H9 (cell line): ENCODE results near the gene MTMR6. TPM values are rescaled to one million over a fixed set of nuclear protein-coding genes. Genes with fewer than 3 reads are reported as not detected.

Experiments used
- DNase-seq: peaks from one replicate; pipeline ENCODE4 v3.0.0-alpha.2; 2017
- H2AFZ ChIP-seq: one replicate; pipeline ENCODE4 v1.6.1; 2013; ENCODE audit warnings: mild to moderate bottlenecking, low read length, control low read depth, moderate library complexity
- H2AK5ac ChIP-seq: 2 replicates; pipeline ENCODE4 v1.6.1; 2013; ENCODE audit warnings: low read length, control low read depth, mixed read lengths; ENCODE audit not compliant: insufficient read length
- H2BK120ac ChIP-seq: one replicate; pipeline ENCODE4 v1.6.1; 2013; ENCODE audit warnings: low read depth, mild to moderate bottlenecking, low read length, control low read depth, inconsistent platforms; ENCODE audit not compliant: poor library complexity, severe bottlenecking
- H2BK12ac ChIP-seq: 2 replicates; pipeline ENCODE4 v1.6.1; 2013; ENCODE audit warnings: low read length, control low read depth, mixed read lengths, low read depth; ENCODE audit not compliant: insufficient read length
- H2BK15ac ChIP-seq: 2 replicates; pipeline ENCODE4 v1.6.1; 2013; ENCODE audit warnings: low read depth, low read length, control low read depth
- H2BK20ac ChIP-seq: one replicate; pipeline ENCODE4 v1.6.1; 2013; ENCODE audit warnings: low read depth, mild to moderate bottlenecking, low read length, control low read depth, inconsistent platforms; ENCODE audit not compliant: poor library complexity, severe bottlenecking
- H2BK5ac ChIP-seq: 2 replicates; pipeline ENCODE4 v1.6.1; 2013; ENCODE audit warnings: low read length, control low read depth, mixed read lengths; ENCODE audit not compliant: insufficient read length
- H3K14ac ChIP-seq: 2 replicates; pipeline ENCODE4 v1.6.1; 2013; ENCODE audit warnings: low read length, control low read depth; ENCODE audit not compliant: insufficient read depth
- H3K18ac ChIP-seq: 2 replicates; pipeline ENCODE4 v1.6.1; 2013; ENCODE audit warnings: low read depth, mild to moderate bottlenecking, mixed read lengths, low read length, control low read depth; ENCODE audit not compliant: insufficient read length
- H3K23ac ChIP-seq: 2 replicates; pipeline ENCODE4 v1.6.1; 2013; ENCODE audit warnings: low read length, control low read depth, mixed read lengths, low read depth; ENCODE audit not compliant: insufficient read length
- H3K23me2 ChIP-seq: 2 replicates; pipeline ENCODE4 v1.6.1; 2013; ENCODE audit warnings: low read depth, mild to moderate bottlenecking, mixed read lengths, low read length, control low read depth; ENCODE audit not compliant: insufficient read length, poor library complexity, severe bottlenecking
- H3K27ac ChIP-seq: 2 replicates; pipeline ENCODE4 v1.5.1; 2013; ENCODE audit warnings: low read length, control low read depth, mixed read lengths, low read depth; ENCODE audit not compliant: insufficient read length
- H3K27me3 ChIP-seq: 2 replicates; pipeline ENCODE4 v1.6.1; 2013; ENCODE audit warnings: low read length, control low read depth, inconsistent platforms; ENCODE audit not compliant: insufficient read depth
- H3K4ac ChIP-seq: 2 replicates; pipeline ENCODE4 v1.6.1; 2013; ENCODE audit warnings: low read depth, mild to moderate bottlenecking, control low read depth, inconsistent platforms, low read length, moderate library complexity
- H3K4me1 ChIP-seq: 2 replicates; pipeline ENCODE4 v1.6.1; 2013; ENCODE audit warnings: low read length, control low read depth, inconsistent platforms; ENCODE audit not compliant: insufficient read depth
- H3K4me2 ChIP-seq: 2 replicates; pipeline ENCODE4 v1.6.1; 2013; ENCODE audit warnings: low read length, control low read depth, mixed read lengths; ENCODE audit not compliant: insufficient read length, insufficient read depth
- H3K56ac ChIP-seq: 2 replicates; pipeline ENCODE4 v1.6.1; 2013; ENCODE audit warnings: low read depth, mild to moderate bottlenecking, mixed read lengths, low read length, control low read depth; ENCODE audit not compliant: insufficient read length
- H3K79me1 ChIP-seq: 2 replicates; pipeline ENCODE4 v1.6.1; 2013; ENCODE audit warnings: low read depth, mild to moderate bottlenecking, moderate library complexity, low read length, control low read depth, inconsistent platforms; ENCODE audit not compliant: insufficient read depth, poor library complexity, severe bottlenecking
- H3K79me2 ChIP-seq: 2 replicates; pipeline ENCODE4 v1.6.1; 2013; ENCODE audit warnings: low read length, control low read depth, inconsistent platforms; ENCODE audit not compliant: insufficient read depth
- H3K9ac ChIP-seq: 2 replicates; pipeline ENCODE4 v1.6.1; 2013; ENCODE audit warnings: low read length, control low read depth, mixed read lengths; ENCODE audit not compliant: insufficient read length; ENCODE audit errors: extremely low read depth
- H3K9me3 ChIP-seq: one replicate; pipeline ENCODE4 v1.6.1; 2013; ENCODE audit warnings: low read depth, low read length, inconsistent platforms; ENCODE audit not compliant: control insufficient read depth
- H3T11ph ChIP-seq: one replicate; pipeline ENCODE4 v1.6.1; 2013; ENCODE audit warnings: mild to moderate bottlenecking, low read length, control low read depth, inconsistent platforms
- H4K20me1 ChIP-seq: one replicate; pipeline ENCODE4 v1.6.1; 2013; ENCODE audit not compliant: control insufficient read depth, insufficient read length, insufficient read depth
- H4K5ac ChIP-seq: 2 replicates; pipeline ENCODE4 v1.6.1; 2013; ENCODE audit warnings: low read depth, mild to moderate bottlenecking, mixed read lengths, low read length, control low read depth; ENCODE audit not compliant: insufficient read length
- H4K8ac ChIP-seq: replicated peaks from 2 replicates; pipeline ENCODE4 v1.6.1; 2013; ENCODE audit warnings: low read length, control low read depth, mixed read lengths, low read depth; ENCODE audit not compliant: insufficient read length
- H4K91ac ChIP-seq: 2 replicates; pipeline ENCODE4 v1.6.1; 2013; ENCODE audit warnings: low read depth, mild to moderate bottlenecking, moderate library complexity, mixed read lengths, low read length, control low read depth; ENCODE audit not compliant: insufficient read length
- H3K27ac Mint-ChIP-seq, 3 experiments: 2 replicates in 2 of 3; 3 replicates in 1 of 3; pipeline ENCODE4 v1.8.0; 2020 to 2021; ENCODE audit warnings: mixed read lengths in 3 of 3, mild to moderate bottlenecking in 1 of 3, moderate library complexity in 1 of 3
- H3K27me3 Mint-ChIP-seq: 2 replicates; pipeline ENCODE4 v1.8.0; 2021; ENCODE audit warnings: low read depth, mild to moderate bottlenecking, moderate library complexity, mixed read lengths
- H3K36me3 Mint-ChIP-seq, 3 experiments: 2 replicates in 2 of 3; 3 replicates in 1 of 3; pipeline ENCODE4 v1.8.0; 2020 to 2021; ENCODE audit warnings: low read depth in 3 of 3, mixed read lengths in 3 of 3; ENCODE audit not compliant: insufficient read depth in 1 of 3
- H3K4me1 Mint-ChIP-seq, 2 experiments: 2 replicates each; pipeline ENCODE4 v1.8.0; 2020; ENCODE audit warnings: mixed read lengths in 2 of 2
- H3K4me3 Mint-ChIP-seq, 2 experiments: 2 replicates in 1 of 2; 3 replicates in 1 of 2; pipeline ENCODE4 v1.8.0; 2020 to 2021; ENCODE audit warnings: mild to moderate bottlenecking in 2 of 2, mixed read lengths in 2 of 2, moderate library complexity in 1 of 2
- H3K9me3 Mint-ChIP-seq, 2 experiments: 2 replicates in 1 of 2; 3 replicates in 1 of 2; pipeline ENCODE4 v1.8.0; 2020; ENCODE audit warnings: mild to moderate bottlenecking in 2 of 2, mixed read lengths in 2 of 2, moderate library complexity in 1 of 2
- CTCF ChIP-seq: fragments of 200-600 bp; sonication (generic); conservative IDR thresholded peaks from 3 replicates; pipeline ENCODE4 v1.8.0; 2021; ENCODE audit warnings: antibody characterized with exemption, mild to moderate bottlenecking
- WGBS: extraction: QIAGEN DNeasy Blood & Tissue Kit; methylation state at CpG from one replicate; pipeline ENCODE4 v1.1.7; 2013; ENCODE audit warnings: missing lambda C conversion rate, low lambda C conversion rate, mixed read lengths; ENCODE audit not compliant: insufficient read length; ENCODE audit errors: extremely low coverage; 5-methylcytosine and 5-hydroxymethylcytosine counted together
- total RNA-seq: library from RNA; stranded (reverse); gene quantifications from 2 replicates; pipeline ENCODE4 v1.2.1, GENCODE V29; 2021

The MTMR6 gene
- total RNA-seq, 1 experiment from 2014 or later: 7.0 TPM

- Histone ChIP-seq H3K23ac (no peak overlapping the region), H2BK20ac (no peak overlapping the region), H2AK5ac (no peak overlapping the region), H3K18ac (no peak overlapping the region), H2AFZ (no peak overlapping the region), H4K20me1 (no peaks in the 10 kb centered on the region), H3K79me2 (no peaks in the 10 kb centered on the region), H3K9me3 (no peaks in the 10 kb centered on the region), H3K27ac (no peak overlapping the region), H4K91ac (no peak overlapping the region), H4K8ac (no peak overlapping the region), H4K5ac (no peak overlapping the region), H3K4ac (no peak overlapping the region), H2BK12ac (no peak overlapping the region), H3K27me3 (no peaks in the 10 kb centered on the region), H2BK15ac (no peak overlapping the region), H3K23me2 (no peaks in the 10 kb centered on the region), H2BK5ac (no peak overlapping the region), H3K4me2 (no peak overlapping the region), H2BK120ac (no peak overlapping the region), H3K9ac (no peak overlapping the region), H3K14ac (no peak overlapping the region), H3K56ac (no peak overlapping the region), H3K4me1 (no peaks in the 10 kb centered on the region; the same call in 1 of the 2 replicates), H3T11ph (no peak overlapping the region), H3K79me1 (no peaks in the 10 kb centered on the region)
- TF ChIP-seq CTCF: peak; percentile 71
- H3K4me1 Mint-ChIP-seq: peaks cover 0 to 3% of the 10 kb centered on the region in 2 experiments; a peak in 1 of 4 replicates
- peak overlapping the region in 1 of 3 experiments; percentile 62; a peak in 1 of 7 replicates for H3K27ac Mint-ChIP-seq
- no peak overlapping the region for H3K4me3 Mint-ChIP-seq
- peaks cover 5% of the 10 kb centered on the region; the same call in 1 of the 2 replicates for H3K27me3 Mint-ChIP-seq
- H3K36me3 Mint-ChIP-seq: no peaks in the 10 kb centered on the region
- no CpG with 5 or more reads among the region's 2 CpGs for WGBS
- DNase-seq: no peak
- no peaks in the 10 kb centered on the region for H3K9me3 Mint-ChIP-seq
Measured at GRCh38 chr13:25232937-25233515, 54.3 kb downstream of the MTMR6 start.
